AG04450 (cell line): ENCODE measurements around the gene NDUFA7. TPM values are rescaled to one million over a fixed set of nuclear protein-coding genes. Genes with fewer than 3 reads are reported as not detected.

Experiments used
- CTCF ChIA-PET: fragments of 300-600, 350-600 bp; formaldehyde crosslinking; extraction: SDS; loops from one replicate; lab custom pipeline; 2022; ENCODE audit warnings: antibody characterized with exemption, inconsistent platforms; lab: Charles Lee
- POLR2A ChIA-PET: fragments of 350-600 bp; formaldehyde crosslinking; extraction: SDS; loops from one replicate; lab custom pipeline; 2021; ENCODE audit warnings: antibody characterized with exemption, inconsistent platforms; lab: Yijun Ruan, JAX
- DNase-seq: peaks from one replicate; pipeline ENCODE4 v3.0.0-alpha.2; 2011; ENCODE audit warnings: low read depth, low spot score
- H3K27ac ChIP-seq: one replicate; pipeline ENCODE4 v1.5.1; 2012; ENCODE audit warnings: low read depth, low read length, control low read depth
- H3K27me3 ChIP-seq: one replicate; pipeline ENCODE4 v1.6.0; 2012; ENCODE audit warnings: low read length; ENCODE audit not compliant: control insufficient read depth, insufficient read depth
- H3K4me3 ChIP-seq: 2 replicates; pipeline ENCODE4 v1.5.1; 2011; ENCODE audit warnings: mild to moderate bottlenecking, low read depth, low read length, control low read depth
- H3K9me3 ChIP-seq: 2 replicates; pipeline ENCODE4 v1.5.1; 2012; ENCODE audit warnings: low read length; ENCODE audit not compliant: control insufficient read depth, insufficient read depth
- polyA plus RNA-seq: library from polyadenylated mRNA; depleted of rRNA; stranded (reverse); fragments of >200 nt; gene quantifications from 2 replicates; pipeline ENCODE4 v1.2.3, GENCODE V29; 2011
- TF ChIP-seq, protein P1 (sequence below): IDR thresholded peaks from 2 replicates; pipeline ENCODE4 v1.5.1; 2011; ENCODE audit warnings: low read depth, low read length, control low read depth, inconsistent platforms

Gene NDUFA7
- polyA plus RNA-seq, 1 experiment, result 31.5 TPM

DNA sequence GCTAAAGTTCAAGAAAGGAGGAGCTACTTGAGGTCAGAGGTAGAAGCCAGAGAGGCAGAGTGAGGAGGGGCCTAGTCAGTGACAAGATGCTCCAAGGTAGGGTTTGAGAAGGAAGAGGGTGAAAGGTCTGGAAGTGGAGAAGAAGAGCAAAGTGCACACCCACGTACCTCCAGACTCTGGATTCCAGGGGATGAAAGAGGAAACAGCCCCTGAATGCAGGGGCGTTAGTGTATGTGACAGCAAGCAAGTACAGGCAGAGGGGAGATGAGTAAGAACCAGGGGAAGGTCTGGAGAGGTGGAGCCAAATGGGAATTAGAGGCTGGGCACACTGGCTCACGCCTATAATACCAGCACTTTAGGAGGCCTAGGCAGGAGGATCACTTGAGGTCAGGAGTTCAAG is 8.8 kb upstream of the NDUFA7 start:
- H3K4me3 ChIP-seq, result no peak overlapping the region
- TF ChIP-seq, protein P1, sequence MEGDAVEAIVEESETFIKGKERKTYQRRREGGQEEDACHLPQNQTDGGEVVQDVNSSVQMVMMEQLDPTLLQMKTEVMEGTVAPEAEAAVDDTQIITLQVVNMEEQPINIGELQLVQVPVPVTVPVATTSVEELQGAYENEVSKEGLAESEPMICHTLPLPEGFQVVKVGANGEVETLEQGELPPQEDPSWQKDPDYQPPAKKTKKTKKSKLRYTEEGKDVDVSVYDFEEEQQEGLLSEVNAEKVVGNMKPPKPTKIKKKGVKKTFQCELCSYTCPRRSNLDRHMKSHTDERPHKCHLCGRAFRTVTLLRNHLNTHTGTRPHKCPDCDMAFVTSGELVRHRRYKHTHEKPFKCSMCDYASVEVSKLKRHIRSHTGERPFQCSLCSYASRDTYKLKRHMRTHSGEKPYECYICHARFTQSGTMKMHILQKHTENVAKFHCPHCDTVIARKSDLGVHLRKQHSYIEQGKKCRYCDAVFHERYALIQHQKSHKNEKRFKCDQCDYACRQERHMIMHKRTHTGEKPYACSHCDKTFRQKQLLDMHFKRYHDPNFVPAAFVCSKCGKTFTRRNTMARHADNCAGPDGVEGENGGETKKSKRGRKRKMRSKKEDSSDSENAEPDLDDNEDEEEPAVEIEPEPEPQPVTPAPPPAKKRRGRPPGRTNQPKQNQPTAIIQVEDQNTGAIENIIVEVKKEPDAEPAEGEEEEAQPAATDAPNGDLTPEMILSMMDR, result no peak
- H3K27me3 ChIP-seq, result peaks cover 28% of the 10 kb centered on the region
- peaks cover 12% of the 10 kb centered on the region for H3K9me3 ChIP-seq
- DNase-seq, result no peak
- no peak overlapping the region for H3K27ac ChIP-seq
- ChIA-PET CTCF (no interaction called here), POLR2A (interaction anchor here (1.0 kb wide), 1 partner anchor 9 kb away, joined by 3 read pairs; the partner anchor contains the start of genes NDUFA7 and RPS28)

DNA sequence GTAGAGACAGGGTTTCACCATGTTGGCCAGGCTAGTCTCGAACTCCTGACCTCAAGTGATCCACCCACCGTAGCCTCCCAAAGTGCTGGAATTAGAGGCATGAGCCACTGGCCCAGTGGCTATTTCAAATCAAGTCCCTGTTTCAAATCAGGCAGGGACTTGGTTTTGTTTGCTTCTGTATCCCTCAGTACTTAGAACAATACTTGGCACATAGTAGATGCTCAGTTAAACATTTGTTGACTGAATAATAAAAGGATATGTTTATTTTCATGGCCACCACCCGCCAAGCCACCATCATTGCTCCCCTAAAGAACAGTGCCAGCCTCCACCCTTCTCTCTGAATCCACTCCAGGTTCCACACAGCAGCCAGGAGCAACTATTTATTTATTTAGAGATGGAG is 4.3 kb upstream of the NDUFA7 start:
- Histone ChIP-seq H3K9me3 (peaks cover 12% of the 10 kb centered on the region), H3K27ac (no peak overlapping the region), H3K27me3 (peaks cover 8% of the 10 kb centered on the region), H3K4me3 (no peak overlapping the region)
- ChIA-PET POLR2A (interaction anchor here (0.7 to 1.4 kb wide), 2 partner anchors 9 to 17 kb away, joined by 3 to 8 read pairs; no protein-coding TSS in a partner anchor), CTCF (interaction anchor here (0.6 kb wide), 2 partner anchors 11 to 28 kb away, joined by 4 to 5 read pairs; no protein-coding TSS in a partner anchor)
- DNase-seq, result no peak
- TF ChIP-seq, protein P1, result no peak

DNA sequence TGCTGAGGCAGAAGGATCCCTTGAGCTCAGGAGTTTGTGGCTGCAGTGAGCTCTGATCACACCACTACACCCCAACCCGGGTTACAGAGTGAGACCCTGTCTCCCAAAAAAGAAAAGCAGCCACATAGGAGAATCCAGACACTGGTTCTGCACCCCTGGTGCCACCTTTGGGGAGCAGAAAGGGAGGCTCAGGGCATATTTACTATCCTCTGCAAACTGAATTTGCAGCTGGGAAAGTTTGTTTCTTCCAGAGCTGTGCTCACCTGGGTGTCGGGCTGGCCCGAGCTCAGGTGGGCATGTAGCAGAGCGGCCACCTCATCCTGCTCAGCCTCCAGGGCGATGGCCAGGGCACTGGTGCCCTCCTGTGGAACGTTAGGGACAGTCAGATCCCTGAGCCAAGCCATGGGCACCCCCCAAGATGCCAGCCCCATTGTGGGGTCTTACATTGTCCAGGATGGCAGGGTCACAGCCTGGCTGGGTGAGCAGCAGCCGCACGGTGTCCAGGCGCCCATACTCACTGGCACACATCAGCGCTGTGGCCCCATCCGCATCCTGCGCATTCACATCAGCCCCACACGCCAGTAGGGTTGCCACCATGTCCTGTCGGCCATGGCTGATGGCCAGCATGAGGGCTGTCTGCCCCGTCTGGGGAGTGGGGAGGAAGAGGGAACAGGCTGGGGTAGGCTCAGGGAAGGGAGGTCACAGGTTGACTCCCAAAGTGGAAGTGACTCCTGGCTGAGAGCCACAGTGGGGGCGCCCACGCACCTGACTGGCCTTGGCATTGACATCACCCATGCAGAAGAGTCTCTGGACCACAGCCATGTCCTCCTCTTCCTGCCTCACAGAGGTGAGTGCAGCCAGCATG is 3.2 kb upstream of the NDUFA7 start:
- no peak overlapping the region for H3K4me3 ChIP-seq
- TF ChIP-seq, protein P1, result no peak
- no peak for DNase-seq
- peaks cover 8% of the 10 kb centered on the region for H3K27me3 ChIP-seq
- H3K27ac ChIP-seq, result no peak overlapping the region
- peaks cover 12% of the 10 kb centered on the region for H3K9me3 ChIP-seq
- CTCF ChIA-PET, result interaction anchor here (0.6 to 2.0 kb wide), 2 partner anchors 30 to 257 kb away, joined by 6 to 9 read pairs; no protein-coding TSS in a partner anchor
- POLR2A ChIA-PET, result interaction anchor here (0.6 to 1.4 kb wide), 3 partner anchors 10 to 827 kb away, joined by 3 to 4 read pairs (median 4); a partner anchor contains a TSS

DNA sequence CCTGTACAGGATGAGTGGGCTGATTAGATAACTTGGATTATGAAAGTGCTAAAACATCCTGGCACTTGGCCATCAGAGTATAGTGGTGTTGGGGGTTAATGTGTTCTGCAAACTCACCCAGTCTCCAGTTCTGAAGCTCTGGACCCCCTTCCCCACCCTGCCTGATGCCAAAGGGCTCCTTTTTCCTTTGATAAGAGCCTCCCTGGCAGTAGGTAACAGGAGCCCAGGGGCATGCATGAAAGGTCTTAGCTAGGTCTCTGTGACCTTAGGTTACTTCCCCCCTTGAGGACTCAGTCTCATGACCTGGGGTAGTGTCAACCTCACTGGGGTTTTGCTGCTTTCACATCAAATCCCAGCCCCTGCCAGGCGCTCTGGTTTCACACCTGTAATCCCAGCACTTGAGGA is 2.6 kb upstream of the NDUFA7 start:
- POLR2A ChIA-PET, result interaction anchor here (0.5 to 1.4 kb wide), 3 partner anchors 11 to 324 kb away, joined by 3 to 4 read pairs (median 4); no protein-coding TSS in a partner anchor
- TF ChIP-seq, protein P1, result no peak
- Histone ChIP-seq H3K4me3 (no peak overlapping the region), H3K27me3 (peaks cover 8% of the 10 kb centered on the region), H3K9me3 (peaks cover 12% of the 10 kb centered on the region), H3K27ac (no peak overlapping the region)
- CTCF ChIA-PET, result interaction anchor here (2.0 kb wide), 1 partner anchor 30 kb away, joined by 9 read pairs; no protein-coding TSS in a partner anchor
- no peak for DNase-seq
